GM13976 (cell line): ENCODE measurements around the gene SPAST.
"Not testable (repeated sequence)": the region's sequence is repeated elsewhere in the genome, so short reads cannot be mapped to it uniquely, and the experiment has no call there.

ENCODE experiments used
- DNase-seq: peaks from one replicate; pipeline ENCODE4 v3.0.0; 2012; ENCODE audit warnings: low spot score
- in situ Hi-C: fragments of 300-500 bp; cut with MboI; formaldehyde crosslinking; loops from one replicate; pipeline ENCODE4 v1.12.0; 2022; ENCODE audit warnings: low sequenced_read_pairs, mixed read lengths, inconsistent platforms; ENCODE audit not compliant: unreplicated experiment
- TF ChIP-seq, protein P1 (sequence below): IDR thresholded peaks from 2 replicates; pipeline ENCODE4 v1.5.1; 2012; ENCODE audit warnings: borderline replicate concordance, mild to moderate bottlenecking; ENCODE audit not compliant: insufficient read depth; ENCODE audit errors: extremely low read depth, missing control alignments, control extremely low read depth

The SPAST gene

DNA sequence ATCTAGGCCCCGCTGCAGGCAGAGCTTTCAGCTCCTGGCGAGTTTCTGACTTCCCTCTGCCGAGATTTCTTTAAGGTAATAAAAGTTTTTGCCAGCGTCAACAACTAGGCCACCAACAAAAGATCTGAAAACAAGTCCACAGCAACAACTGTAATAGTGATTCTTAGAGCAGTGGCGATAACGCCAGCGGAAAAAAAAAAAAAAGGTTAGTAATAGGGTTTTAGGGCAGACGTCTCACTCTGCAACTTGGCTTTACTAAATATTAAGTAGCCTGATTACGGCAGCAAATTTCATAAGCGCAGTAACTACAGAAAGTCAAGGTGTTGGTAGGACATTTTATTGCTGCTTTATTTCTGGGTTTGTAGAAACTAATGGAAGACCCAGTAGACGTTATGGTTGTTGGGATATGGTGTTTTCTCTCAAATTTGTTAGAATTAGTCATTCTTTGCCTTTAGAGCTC, 102.8 kb downstream of the SPAST start:
- TF ChIP-seq, protein P1, sequence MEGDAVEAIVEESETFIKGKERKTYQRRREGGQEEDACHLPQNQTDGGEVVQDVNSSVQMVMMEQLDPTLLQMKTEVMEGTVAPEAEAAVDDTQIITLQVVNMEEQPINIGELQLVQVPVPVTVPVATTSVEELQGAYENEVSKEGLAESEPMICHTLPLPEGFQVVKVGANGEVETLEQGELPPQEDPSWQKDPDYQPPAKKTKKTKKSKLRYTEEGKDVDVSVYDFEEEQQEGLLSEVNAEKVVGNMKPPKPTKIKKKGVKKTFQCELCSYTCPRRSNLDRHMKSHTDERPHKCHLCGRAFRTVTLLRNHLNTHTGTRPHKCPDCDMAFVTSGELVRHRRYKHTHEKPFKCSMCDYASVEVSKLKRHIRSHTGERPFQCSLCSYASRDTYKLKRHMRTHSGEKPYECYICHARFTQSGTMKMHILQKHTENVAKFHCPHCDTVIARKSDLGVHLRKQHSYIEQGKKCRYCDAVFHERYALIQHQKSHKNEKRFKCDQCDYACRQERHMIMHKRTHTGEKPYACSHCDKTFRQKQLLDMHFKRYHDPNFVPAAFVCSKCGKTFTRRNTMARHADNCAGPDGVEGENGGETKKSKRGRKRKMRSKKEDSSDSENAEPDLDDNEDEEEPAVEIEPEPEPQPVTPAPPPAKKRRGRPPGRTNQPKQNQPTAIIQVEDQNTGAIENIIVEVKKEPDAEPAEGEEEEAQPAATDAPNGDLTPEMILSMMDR: no peak
- in situ Hi-C loops: no loop called here
- no peak for DNase-seq

GRCh38 chr2:32168513-32168912, 105.2 kb downstream of the SPAST start:
- in situ Hi-C loops: no loop called here
- TF ChIP-seq, protein P1: no peak
- DNase-seq: peak; percentile 36

- no peak for DNase-seq
- TF ChIP-seq, protein P1: no peak
- in situ Hi-C loops: no loop called here
Measured at GRCh38 chr2:32172870-32173269, 109.5 kb downstream of the SPAST start.

DNA sequence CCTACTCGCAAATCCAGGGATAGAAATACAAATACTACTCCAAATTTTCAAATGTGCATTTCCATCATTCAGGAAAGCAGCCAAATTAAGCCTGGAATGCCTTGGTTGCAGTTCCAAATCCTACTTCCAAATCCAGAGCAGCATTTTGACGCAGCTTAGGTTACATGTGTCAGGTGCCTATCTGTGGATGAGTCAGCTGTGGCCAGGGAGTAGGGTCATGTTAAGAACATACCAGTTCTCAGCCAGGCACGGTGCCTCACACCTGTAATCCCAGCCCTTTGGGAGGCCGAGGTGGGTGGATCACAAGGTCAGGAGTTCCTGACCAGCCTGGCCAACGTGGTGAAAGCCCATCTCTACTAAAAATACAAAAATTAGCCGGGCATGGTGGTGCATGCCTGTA, 119.3 kb downstream of the SPAST start:
- in situ Hi-C loops: no loop called here
- TF ChIP-seq, protein P1: no peak
- DNase-seq: no peak

DNA sequence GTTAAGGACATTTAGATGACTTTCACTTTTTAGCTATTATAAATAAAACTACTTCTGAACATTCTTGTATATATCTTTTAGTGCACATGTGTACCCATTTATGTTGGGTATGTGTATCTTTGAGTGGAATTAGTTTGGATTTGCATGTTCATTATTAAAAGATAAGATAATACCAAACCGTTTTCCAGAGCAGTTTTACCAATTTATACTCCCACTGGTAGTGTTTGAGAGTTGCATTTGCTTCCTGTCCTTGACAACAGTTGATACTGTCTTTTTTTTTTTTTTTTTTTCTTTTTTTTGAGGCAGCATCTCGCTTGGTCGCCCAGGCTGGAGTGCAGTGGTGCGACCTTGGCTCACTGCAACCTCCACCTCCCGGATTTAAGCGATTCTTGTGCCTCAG, 125.7 kb downstream of the SPAST start:
- in situ Hi-C loops: no loop called here
- TF ChIP-seq, protein P1: no peak
- DNase-seq: no peak

DNA sequence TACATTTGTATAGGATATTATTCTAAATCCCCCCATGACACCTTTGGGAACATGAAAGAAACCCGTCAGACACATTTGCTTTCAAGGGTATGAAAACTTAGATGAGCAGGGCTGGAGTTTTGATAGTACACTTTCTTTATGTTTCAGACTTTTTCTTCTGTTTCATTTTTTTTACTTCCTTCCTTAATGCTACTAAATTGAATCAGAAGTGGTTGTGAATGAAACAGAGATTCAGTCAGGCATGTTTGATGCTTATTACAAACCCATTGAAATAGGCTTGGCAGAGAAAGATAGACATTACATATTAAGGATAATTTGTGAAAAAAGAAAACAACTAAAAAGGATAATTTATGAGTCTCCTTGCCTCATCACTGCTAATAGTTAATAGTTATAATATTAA, 129.1 kb downstream of the SPAST start:
- TF ChIP-seq, protein P1: no peak
- no peak for DNase-seq
- in situ Hi-C loops: no loop called here

DNA sequence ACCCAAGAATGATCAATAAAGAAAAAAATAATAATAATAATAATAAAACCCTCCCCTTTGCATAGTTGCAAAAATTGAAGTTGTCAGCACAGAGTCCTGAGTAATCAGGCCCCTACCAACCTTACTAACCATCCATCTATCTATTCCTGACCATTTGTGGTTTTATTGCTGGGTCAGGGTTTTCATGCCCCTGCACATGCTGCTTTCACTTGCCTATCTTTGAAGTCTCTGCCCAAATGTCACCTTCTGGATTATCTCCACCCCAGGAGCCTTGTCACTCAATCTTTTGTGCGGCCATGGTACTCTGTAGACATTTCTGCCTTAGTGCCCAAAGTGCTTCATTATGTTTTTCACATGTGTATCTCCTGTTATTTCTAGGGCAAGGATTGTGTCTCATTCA, 137.5 kb downstream of the SPAST start:
- in situ Hi-C loops: no loop called here
- DNase-seq: no peak
- TF ChIP-seq, protein P1: no peak

- DNase-seq, in situ Hi-C loops: not testable (repeated sequence)
Measured at GRCh38 chr2:32203428-32203827, 140.1 kb downstream of the SPAST start.
